HG03460 (cell line): ENCODE measurements around the gene GABRG1.

Experiments
- ATAC-seq: cut with Tn5 transposase; IDR thresholded peaks from one replicate; pipeline ENCODE4 v1.9.1; 2021; ENCODE audit not compliant: unreplicated experiment

The GABRG1 gene

DNA sequence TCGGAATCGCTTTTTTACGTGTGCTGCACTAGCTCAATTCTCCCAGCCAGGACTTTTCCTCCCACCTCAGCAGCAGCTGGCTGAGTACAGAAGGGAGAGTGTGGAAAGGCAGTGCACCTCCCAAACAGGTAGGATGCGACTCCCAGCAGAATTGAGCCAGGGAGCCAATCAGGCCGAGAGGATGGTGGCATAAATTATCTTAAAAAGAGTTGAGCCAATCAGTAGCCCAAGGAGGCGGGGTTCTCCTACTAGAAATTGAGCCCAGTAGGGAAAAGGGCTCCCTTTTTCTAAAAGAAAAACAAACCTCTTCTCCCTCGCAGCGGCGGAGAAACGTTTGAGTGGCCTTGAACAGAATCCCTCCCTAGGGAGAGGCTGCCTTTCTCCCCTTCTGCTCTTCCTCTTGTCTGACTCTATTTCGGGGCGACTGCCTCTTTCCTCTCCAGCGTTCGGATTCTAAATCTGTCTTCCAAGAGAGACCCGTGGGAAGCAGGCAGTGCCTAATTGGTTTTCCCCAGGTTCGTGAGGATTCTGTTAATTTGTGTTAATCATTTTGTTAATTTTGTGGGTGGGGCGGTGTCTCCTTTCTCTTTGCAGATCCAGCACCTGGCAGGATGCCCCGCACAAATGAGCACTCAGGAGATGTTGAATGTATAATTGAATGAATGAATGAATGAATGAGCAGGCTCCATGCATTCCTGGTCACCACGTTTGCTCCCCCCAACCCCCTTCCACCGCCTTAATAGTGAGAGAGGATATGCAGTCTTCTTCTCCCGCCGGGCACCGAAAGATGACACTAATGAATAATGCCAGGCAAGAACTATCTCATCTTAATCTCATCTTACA is at the start of gene GABRG1:
Gene GABRG1, minus strand, starts transcription at position 142 of the 843 bp plus-strand sequence. Its CDS starts 141 bp downstream, at position 1.
- ATAC-seq: no peak

- no peak for ATAC-seq
Measured at GRCh38 chr4:46146993-46147392, 23.1 kb upstream of the GABRG1 start.

GRCh38 chr4:46131498-46132057 is 7.7 kb upstream of the GABRG1 start:
- no peak for ATAC-seq

DNA sequence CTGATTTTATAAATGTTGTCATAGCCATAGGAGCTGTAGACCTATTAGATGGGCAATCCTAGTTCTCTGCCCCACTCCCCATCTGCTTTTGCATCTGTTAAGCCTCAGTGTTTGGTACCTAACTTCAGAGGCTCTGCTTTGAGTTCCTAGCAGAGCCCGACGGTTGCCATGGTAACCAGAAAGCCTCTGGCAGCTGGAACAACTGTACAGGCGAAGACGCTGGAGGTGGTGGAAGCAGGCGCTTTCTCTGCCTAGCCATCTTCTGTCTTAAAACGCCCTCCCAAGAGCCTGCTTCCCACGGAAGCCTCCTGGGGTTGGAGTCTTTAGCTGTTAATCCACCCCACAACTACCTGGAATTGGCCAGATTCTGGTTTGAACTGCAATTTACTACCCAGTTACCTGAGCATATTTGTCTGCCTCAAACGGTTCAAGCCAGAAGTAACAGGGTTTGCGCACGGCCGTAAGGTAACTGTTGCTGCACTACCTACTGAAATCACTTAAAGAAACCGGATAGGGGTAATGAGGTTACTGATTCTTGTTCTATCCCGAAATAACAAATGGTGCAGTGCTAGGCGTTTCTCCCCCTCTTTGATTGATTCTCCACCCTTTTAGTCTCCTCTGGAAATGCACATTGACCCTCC is 1.0 kb upstream of the GABRG1 start:
- no peak for ATAC-seq

- no peak for ATAC-seq
Measured at GRCh38 chr4:46081674-46082073, 42.2 kb downstream of the GABRG1 start.

- no peak for ATAC-seq
Measured at GRCh38 chr4:46081248-46081647, 42.6 kb downstream of the GABRG1 start.

GRCh38 chr4:46073778-46074177 is 50.1 kb downstream of the GABRG1 start:
- ATAC-seq: no peak

GRCh38 chr4:46051392-46051791 is 72.5 kb downstream of the GABRG1 start:
- ATAC-seq: no peak

DNA sequence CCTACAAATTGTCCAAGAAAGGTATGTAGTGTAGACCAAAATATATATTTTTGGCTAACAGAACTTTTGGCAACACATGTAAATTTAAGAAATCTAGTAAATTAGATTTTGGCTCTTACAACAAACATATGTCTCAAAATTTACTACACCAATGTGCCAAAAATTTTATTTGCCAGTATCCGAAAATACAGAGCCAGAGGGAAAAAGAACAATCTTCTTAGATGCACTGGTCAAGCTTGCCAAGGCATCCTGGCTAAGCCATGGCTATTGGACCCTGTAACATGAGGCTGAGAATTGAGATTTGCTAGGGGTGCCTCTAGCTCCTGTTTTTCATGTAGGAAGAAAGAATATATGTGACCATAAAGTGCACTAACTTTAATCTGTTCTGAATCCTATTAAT is 91.8 kb downstream of the GABRG1 start:
- no peak for ATAC-seq

DNA sequence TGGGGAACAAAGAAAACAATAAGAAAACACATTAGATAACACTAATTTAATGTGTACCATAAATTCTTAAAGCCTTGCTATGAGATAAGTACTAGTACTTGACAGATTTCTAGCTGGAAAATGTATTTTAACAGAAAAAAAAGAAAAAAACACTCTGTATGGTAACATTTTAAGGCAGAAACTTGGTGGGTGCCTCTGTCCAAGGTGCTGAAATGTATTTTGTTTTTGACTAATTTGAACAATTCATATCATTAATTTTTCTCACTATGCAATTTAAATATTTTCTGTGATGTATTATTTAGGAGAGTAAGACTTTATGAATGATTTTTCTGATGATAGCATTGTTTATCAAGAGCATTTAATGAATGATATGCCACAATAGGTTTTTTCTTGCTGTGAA is 107.5 kb downstream of the GABRG1 start:
- ATAC-seq: no peak

GRCh38 chr4:45992728-45993127 is 131.1 kb downstream of the GABRG1 start:
- no peak for ATAC-seq

GRCh38 chr4:45989775-45990174 is 134.1 kb downstream of the GABRG1 start:
- no peak for ATAC-seq

DNA sequence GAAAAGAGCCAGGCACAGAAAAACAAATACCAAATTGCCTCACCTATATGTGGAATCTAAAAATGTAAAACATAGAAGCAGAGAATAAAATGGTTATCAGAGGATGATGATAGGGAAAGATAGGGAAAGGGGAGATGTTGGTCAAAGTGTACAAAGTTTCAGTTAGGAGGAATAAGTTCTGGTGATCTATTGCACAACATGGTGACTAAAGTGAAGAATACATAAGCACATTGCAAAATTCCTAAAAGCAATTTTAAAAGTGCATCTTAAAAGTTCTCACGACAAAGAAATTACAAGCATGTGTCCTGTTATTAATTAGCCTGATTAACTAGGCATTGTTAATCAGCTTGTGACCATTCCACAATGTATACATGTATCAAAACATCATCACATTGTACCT is 136.0 kb downstream of the GABRG1 start:
- no peak for ATAC-seq
